Osteoblast (primary cell): Measurements from ENCODE around the gene ZDHHC9. TPM values are rescaled to one million over a fixed set of nuclear protein-coding genes. Genes with fewer than 3 reads are reported as not detected.

Experiments
- DNase-seq: peaks from one replicate; pipeline ENCODE4 v3.0.0; 2011; ENCODE audit warnings: low spot score, mixed read lengths; ENCODE audit not compliant: insufficient read length; ENCODE audit errors: missing footprints
- H2AFZ ChIP-seq: 2 replicates; pipeline ENCODE4 v1.6.0; 2011; ENCODE audit warnings: mild to moderate bottlenecking, low read length
- H3K27ac ChIP-seq: 2 replicates; pipeline ENCODE4 v1.5.1; 2011; ENCODE audit warnings: mild to moderate bottlenecking, low read depth, low read length, moderate library complexity
- H3K27me3 ChIP-seq: 2 replicates; pipeline ENCODE4 v1.6.0; 2012; ENCODE audit warnings: mild to moderate bottlenecking, control low read depth, inconsistent platforms, low read length, moderate library complexity; ENCODE audit not compliant: insufficient read depth
- H3K36me3 ChIP-seq: 2 replicates; pipeline ENCODE4 v1.5.1; 2011; ENCODE audit warnings: mild to moderate bottlenecking, low read length, control low read depth, moderate library complexity; ENCODE audit not compliant: insufficient read depth
- H3K4me1 ChIP-seq: 2 replicates; pipeline ENCODE4 v1.5.1; 2011; ENCODE audit warnings: mild to moderate bottlenecking, low read length, control low read depth, moderate library complexity; ENCODE audit not compliant: insufficient read depth
- H3K4me2 ChIP-seq: 2 replicates; pipeline ENCODE4 v1.6.0; 2011; ENCODE audit warnings: mild to moderate bottlenecking, low read length; ENCODE audit not compliant: insufficient read depth
- H3K4me3 ChIP-seq: fragments of 200-600 bp; sonication (generic); 3 replicates; pipeline ENCODE4 v1.5.1; 2012; ENCODE audit warnings: mild to moderate bottlenecking, low read length, inconsistent platforms; ENCODE audit not compliant: insufficient read depth
- H3K79me2 ChIP-seq: 2 replicates; pipeline ENCODE4 v1.6.0; 2012; ENCODE audit warnings: mild to moderate bottlenecking, low read length, control low read depth, inconsistent platforms; ENCODE audit not compliant: insufficient read depth
- H3K9me3 ChIP-seq: 2 replicates; pipeline ENCODE4 v1.5.1; 2011; ENCODE audit warnings: low read depth, low read length, control low read depth
- H4K20me1 ChIP-seq: 2 replicates; pipeline ENCODE4 v1.6.0; 2012; ENCODE audit warnings: mild to moderate bottlenecking, low read length, control low read depth; ENCODE audit not compliant: insufficient read depth
- CTCF ChIP-seq: IDR thresholded peaks from 2 replicates; pipeline ENCODE4 v1.5.1; 2011; ENCODE audit warnings: mild to moderate bottlenecking, low read depth, low read length, moderate library complexity; ENCODE audit errors: extremely low read depth
- total RNA-seq: library from RNA; depleted of rRNA; stranded (reverse); fragments of >200 nt; gene quantifications from 2 replicates; pipeline ENCODE4 v1.2.3, GENCODE V29; 2012

Gene ZDHHC9
- total RNA-seq, 1 donor, result 28.2 TPM

- Histone ChIP-seq H2AFZ (no peak overlapping the region), H4K20me1 (peaks cover 6% of the 10 kb centered on the region)
These were observed 17.8 kb downstream of the ZDHHC9 start for GRCh38 chrX:129825746-129826505.

GRCh38 chrX:129824620-129825019 lies 19.1 kb downstream of the ZDHHC9 start:
- TF ChIP-seq CTCF, result no peak
- Histone ChIP-seq H3K4me3 (no peak overlapping the region), H3K4me2 (no peak overlapping the region), H3K9me3 (no peaks in the 10 kb centered on the region), H3K79me2 (peaks cover 7% of the 10 kb centered on the region), H2AFZ (no peak overlapping the region), H3K4me1 (no peaks in the 10 kb centered on the region), H3K27me3 (peaks cover under 1% of the 10 kb centered on the region), H3K27ac (no peak overlapping the region), H4K20me1 (peaks cover 6% of the 10 kb centered on the region), H3K36me3 (peaks cover 21% of the 10 kb centered on the region)
- no peak for DNase-seq

More at GRCh38 chrX:129825746-129826505, 17.8 kb downstream of the ZDHHC9 start:
- no peak overlapping the region for H3K4me2 ChIP-seq
- H3K4me1 ChIP-seq, result no peaks in the 10 kb centered on the region
- no peak overlapping the region for H3K4me3 ChIP-seq
- DNase-seq, result no peak
- peaks cover 13% of the 10 kb centered on the region for H3K79me2 ChIP-seq
- H3K36me3 ChIP-seq, result peaks cover 21% of the 10 kb centered on the region
- no peak overlapping the region for H3K27ac ChIP-seq
- no peak for TF ChIP-seq CTCF
- no peaks in the 10 kb centered on the region for H3K9me3 ChIP-seq
- peaks cover 2% of the 10 kb centered on the region for H3K27me3 ChIP-seq

- Histone ChIP-seq H3K79me2 (no peaks in the 10 kb centered on the region), H3K4me3 (no peak overlapping the region), H4K20me1 (peaks cover 3% of the 10 kb centered on the region), H2AFZ (no peak overlapping the region), H3K27me3 (no peaks in the 10 kb centered on the region), H3K27ac (no peak overlapping the region), H3K4me1 (no peaks in the 10 kb centered on the region), H3K9me3 (no peaks in the 10 kb centered on the region), H3K4me2 (no peak overlapping the region), H3K36me3 (peaks cover 14% of the 10 kb centered on the region)
- no peak for TF ChIP-seq CTCF
- no peak for DNase-seq
These were observed 20.2 kb downstream of the ZDHHC9 start for GRCh38 chrX:129823522-129823921.

GRCh38 chrX:129823115-129823514 lies 20.6 kb downstream of the ZDHHC9 start:
- no peaks in the 10 kb centered on the region for H3K4me1 ChIP-seq
- H3K27me3 ChIP-seq, result no peaks in the 10 kb centered on the region
- TF ChIP-seq CTCF, result peak; percentile 61
- no peak overlapping the region for H2AFZ ChIP-seq
- H3K27ac ChIP-seq, result no peak overlapping the region
- H3K79me2 ChIP-seq, result no peaks in the 10 kb centered on the region
- no peak for DNase-seq
- peaks cover 3% of the 10 kb centered on the region for H4K20me1 ChIP-seq
- no peak overlapping the region for H3K4me3 ChIP-seq
- H3K9me3 ChIP-seq, result no peaks in the 10 kb centered on the region
- no peak overlapping the region for H3K4me2 ChIP-seq
- peaks cover 14% of the 10 kb centered on the region for H3K36me3 ChIP-seq
